Psoas muscle (tissue), 8 donors: ENCODE measurements around the gene ISCA2. TPM values are rescaled to one million over a fixed set of nuclear protein-coding genes. Genes with fewer than 3 reads are reported as not detected.
A peak's percentile ranks its signal among the peaks of the same experiment; 100 is the strongest.

ENCODE experiments used
- ATAC-seq, 4 donors: fragments of 200-7000 bp; cut with Tn5 transposase; one replicate each; pipeline ENCODE4 v1.9.1; 2020; ENCODE audit warnings: moderate library complexity in 3 of 4, mild to moderate bottlenecking in 2 of 4
- DNase-seq, 2 donors: peaks; one replicate each; pipeline ENCODE4 v3.0.0-alpha.2; 2020
- H3K27ac ChIP-seq: fragments of 200-600 bp; one replicate; pipeline ENCODE4 v1.8.0; 2022
- H3K27me3 ChIP-seq, 3 donors: fragments of 200-600 bp in 1 of 3; one replicate each; pipeline versions ENCODE4 v1.6.1 to v1.8.0; 2013 to 2022; ENCODE audit warnings: low read length in 2 of 3, mild to moderate bottlenecking in 2 of 3, moderate library complexity in 1 of 3; ENCODE audit not compliant: insufficient read depth in 3 of 3
- H3K36me3 ChIP-seq, 2 donors: fragments of 200-600 bp in 1 of 2; one replicate each; pipeline versions ENCODE4 v1.6.1 to v1.8.0; 2013 to 2022; ENCODE audit warnings: low read depth in 1 of 2, mild to moderate bottlenecking in 1 of 2, moderate library complexity in 1 of 2; ENCODE audit not compliant: insufficient read depth in 1 of 2
- H3K4me1 ChIP-seq: fragments of 200-600 bp; one replicate; pipeline ENCODE4 v1.8.0; 2022
- H3K4me3 ChIP-seq: fragments of 200-600 bp; one replicate; pipeline ENCODE4 v1.8.0; 2022; ENCODE audit warnings: mild to moderate bottlenecking
- H3K9me3 ChIP-seq: fragments of 200-600 bp; one replicate; pipeline ENCODE4 v1.8.0; 2022
- CTCF ChIP-seq: fragments of 200-600 bp; IDR thresholded peaks from one replicate; pipeline ENCODE4 v1.8.0; 2022; ENCODE audit warnings: antibody characterized with exemption
- WGBS, 3 donors: extraction: QIAGEN DNeasy Blood & Tissue Kit; methylation state at CpG; one replicate each; pipeline versions ENCODE4 v1.1.6 to v1.1.7; 2013; 5-methylcytosine and 5-hydroxymethylcytosine counted together
- intact Hi-C, 2 donors: fragments of 100-400 bp; cut with DNase I; formaldehyde crosslinking; loops; one replicate each; pipeline versions ENCODE4 v1.11.0 to v1.14.2; 2022
- polyA plus RNA-seq, 3 donors: library from polyadenylated mRNA; stranded (reverse); fragments of 200-250 nt; gene quantifications; one replicate each; pipeline ENCODE4 v1.2.3, GENCODE V29; 2013
- total RNA-seq, 4 donors: library from RNA; stranded (reverse); fragmentation: NEBNext Ultra II Directional in 2 of 4; extraction: Animal tissue kit (Norgen Biotek cat#: 25700) in 2 of 4; gene quantifications; one replicate each; pipeline versions ENCODE4 v1.2.1 to v1.2.4, GENCODE V29; 2021 to 2023
- donor health status: healthy with polysubstance abuse.
- donor health status: DM: no; HTN: no; CAD: no; lungs with moderate emphysema.
- donor health status: Bipolar disorder and iron deficiency.
- donor health status: healthy.
- donor health status: DM: yes; HTN: yes; CAD: no.
- donor health status: DM: no; HTN: no; CAD: no.
- donor health status: DM: no; HTN: no; CAD: no.
- donor health status: DM: yes; HTN: yes; CAD: no.

Gene ISCA2
- total and polyA plus RNA-seq, 7 donors, result 19.9 to 38.8 (median 24.8) TPM

GRCh38 chr14:74501135-74501614, 7.6 kb downstream of the ISCA2 start:
- intact Hi-C loops, result loop anchor here in 1 of 2 donors (2.0 kb wide), 1 partner anchor 112 kb away; the partner anchor contains the start of gene LTBP2
- no peak overlapping the region for H3K4me3 ChIP-seq
- no peaks in the 10 kb centered on the region for H3K27me3 ChIP-seq
- H3K27ac ChIP-seq, result no peak overlapping the region
- H3K9me3 ChIP-seq, result no peaks in the 10 kb centered on the region
- ATAC-seq (peak in 3 of 4 donors; percentile 34 to 70 (median 55)), DNase-seq (peak; percentile 76 to 79)
- H3K4me1 ChIP-seq, result no peaks in the 10 kb centered on the region
- peak; percentile 47 for TF ChIP-seq CTCF
- peaks cover 0 to 15% of the 10 kb centered on the region in 2 donors for H3K36me3 ChIP-seq
- 36 to 47% (median 42%) methylated on average over 16 of the region's 16 CpGs for WGBS, 3 donors

GRCh38 chr14:74501691-74502090, 8.1 kb downstream of the ISCA2 start:
- Histone ChIP-seq H3K9me3 (no peaks in the 10 kb centered on the region), H3K4me3 (no peak overlapping the region), H3K4me1 (no peaks in the 10 kb centered on the region), H3K27me3 (no peaks in the 10 kb centered on the region), H3K27ac (no peak overlapping the region), H3K36me3 (peaks cover 0 to 12% of the 10 kb centered on the region in 2 donors)
- TF ChIP-seq CTCF, result no peak
- DNase-seq, result no peak
- no peak for ATAC-seq
- intact Hi-C loops, result loop anchor here in 1 of 2 donors (2.0 kb wide), 1 partner anchor 111 kb away; the partner anchor contains the start of gene LTBP2
- WGBS, 3 donors, result 66 to 69% (median 68%) methylated on average over 5 of the region's 5 CpGs

- TF ChIP-seq CTCF, result peak; percentile 14
These were observed 8.9 kb downstream of the ISCA2 start for GRCh38 chr14:74502236-74503019.

GRCh38 chr14:74503291-74503937, 9.8 kb downstream of the ISCA2 start:
- peaks cover 0 to under 1% (median 0%) of the 10 kb centered on the region in 3 donors for H3K27me3 ChIP-seq
- no peaks in the 10 kb centered on the region for H3K4me1 ChIP-seq
- H3K36me3 ChIP-seq, result peaks cover 0 to 8% of the 10 kb centered on the region in 2 donors
- no peak overlapping the region for H3K27ac ChIP-seq
- intact Hi-C loops, result no loop called here
- H3K4me3 ChIP-seq, result no peak overlapping the region
- TF ChIP-seq CTCF, result no peak
- H3K9me3 ChIP-seq, result no peaks in the 10 kb centered on the region
- no peak for DNase-seq
- WGBS, 3 donors, result 86 to 88% (median 86%) methylated on average over 14 of the region's 14 CpGs
- no peak for ATAC-seq

More at GRCh38 chr14:74502236-74503019, 8.9 kb downstream of the ISCA2 start:
- intact Hi-C loops, result no loop called here
- ATAC-seq (no peak), DNase-seq (no peak)
- Histone ChIP-seq H3K27me3 (no peaks in the 10 kb centered on the region), H3K4me3 (no peak overlapping the region), H3K36me3 (peaks cover 0 to 12% of the 10 kb centered on the region in 2 donors), H3K27ac (no peak overlapping the region), H3K9me3 (no peaks in the 10 kb centered on the region), H3K4me1 (no peaks in the 10 kb centered on the region)
- WGBS, 3 donors, result 84 to 87% (median 85%) methylated on average over 21 of the region's 21 CpGs
